T-helper 2 cell treated with Interferon-gamma antibody and Interleukin-4, amounts not matched to agents 5 μg/mL and 100 μg/mL, for 36 hours (primary cell): Measurements from ENCODE around the gene SSUH2.
"Not testable (repeated sequence)": the region's sequence is repeated elsewhere in the genome, so short reads cannot be mapped to it uniquely, and the experiment has no call there.

ENCODE experiments used
- DNase-seq: peaks from one replicate; pipeline ENCODE4 v3.0.0; 2021; ENCODE audit warnings: low spot score
- H3K27ac Mint-ChIP-seq: one replicate; pipeline ENCODE4 v1.8.0; 2021; ENCODE audit warnings: mild to moderate bottlenecking, mixed read lengths
- H3K27me3 Mint-ChIP-seq: one replicate; pipeline ENCODE4 v1.8.0; 2021; ENCODE audit warnings: low read depth, mixed read lengths
- H3K36me3 Mint-ChIP-seq: one replicate; pipeline ENCODE4 v1.8.0; 2021; ENCODE audit warnings: low read depth, mixed read lengths
- H3K4me1 Mint-ChIP-seq: one replicate; pipeline ENCODE4 v1.8.0; 2021; ENCODE audit warnings: low read depth, mixed read lengths
- H3K4me3 Mint-ChIP-seq: one replicate; pipeline ENCODE4 v1.8.0; 2022; ENCODE audit warnings: mild to moderate bottlenecking, moderate library complexity, mixed read lengths
- H3K9me3 Mint-ChIP-seq: one replicate; pipeline ENCODE4 v1.8.0; 2021; ENCODE audit warnings: mixed read lengths

Gene SSUH2

GRCh38 chr3:8667463-8668091, 23.0 kb upstream of the SSUH2 start:
- Mint-ChIP-seq H3K27me3 (peaks cover 2% of the 10 kb centered on the region), H3K4me3 (no peak overlapping the region), H3K9me3 (no peaks in the 10 kb centered on the region), H3K4me1 (no peaks in the 10 kb centered on the region), H3K27ac (no peak overlapping the region), H3K36me3 (no peaks in the 10 kb centered on the region)
- no peak for DNase-seq

DNA sequence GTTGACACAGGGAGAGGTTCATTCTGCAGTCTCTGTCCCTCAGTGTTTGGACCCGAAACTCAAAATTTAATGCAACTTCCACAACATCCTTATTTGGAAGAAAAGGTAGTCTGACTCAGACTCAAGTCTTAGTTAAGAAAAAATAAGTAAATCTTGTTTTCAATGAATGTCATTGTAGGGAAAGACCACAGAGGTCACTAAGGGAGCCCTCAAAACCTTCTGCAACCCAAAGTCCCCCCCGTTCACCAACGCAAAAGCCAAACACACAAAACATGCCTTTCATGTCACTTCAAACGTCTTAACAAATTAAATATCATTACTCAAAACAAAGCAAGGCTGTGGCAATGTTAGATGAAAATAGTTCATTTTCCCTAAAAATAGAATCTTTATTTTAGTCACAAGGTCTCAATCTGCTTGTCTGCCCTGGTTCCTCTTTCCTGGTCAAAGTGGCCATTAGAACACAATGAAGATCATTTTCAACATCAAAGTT, 20.9 kb upstream of the SSUH2 start:
- Mint-ChIP-seq H3K4me3 (no peak overlapping the region), H3K27ac (no peak overlapping the region), H3K36me3 (no peaks in the 10 kb centered on the region), H3K27me3 (peaks cover 6% of the 10 kb centered on the region), H3K4me1 (no peaks in the 10 kb centered on the region), H3K9me3 (no peaks in the 10 kb centered on the region)
- DNase-seq: no peak

- no peak overlapping the region for H3K4me3 Mint-ChIP-seq
These were observed 18.8 kb upstream of the SSUH2 start for GRCh38 chr3:8663177-8664061.

DNA sequence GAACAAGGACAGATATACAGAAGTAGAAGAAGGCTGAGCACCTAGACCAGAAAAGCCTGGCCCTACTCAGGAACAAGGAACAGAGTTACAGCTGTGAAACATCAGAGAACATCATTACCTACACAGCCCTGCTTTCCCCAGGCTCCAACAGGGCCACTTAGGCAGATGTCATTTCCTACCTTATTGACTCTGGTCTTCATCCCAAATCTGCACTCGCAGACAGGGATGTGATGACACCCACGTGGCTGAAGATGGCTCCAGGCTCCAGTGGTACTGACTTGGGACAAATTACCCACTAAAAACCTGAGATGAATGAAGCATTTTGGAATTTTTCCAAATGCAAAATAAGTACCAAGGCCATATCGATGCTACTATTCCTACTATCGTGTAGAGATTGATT, 18.0 kb upstream of the SSUH2 start:
- H3K27ac Mint-ChIP-seq: no peak overlapping the region
- DNase-seq: no peak
- no peak overlapping the region for H3K4me3 Mint-ChIP-seq
- no peaks in the 10 kb centered on the region for H3K9me3 Mint-ChIP-seq
- no peaks in the 10 kb centered on the region for H3K36me3 Mint-ChIP-seq
- H3K4me1 Mint-ChIP-seq: no peaks in the 10 kb centered on the region
- H3K27me3 Mint-ChIP-seq: peaks cover 20% of the 10 kb centered on the region

More at GRCh38 chr3:8663177-8664061, 18.8 kb upstream of the SSUH2 start:
- no peaks in the 10 kb centered on the region for H3K36me3 Mint-ChIP-seq
- no peak for DNase-seq
- H3K27me3 Mint-ChIP-seq: peaks cover 19% of the 10 kb centered on the region
- no peak overlapping the region for H3K27ac Mint-ChIP-seq
- H3K4me1 Mint-ChIP-seq: no peaks in the 10 kb centered on the region
- H3K9me3 Mint-ChIP-seq: no peaks in the 10 kb centered on the region

DNA sequence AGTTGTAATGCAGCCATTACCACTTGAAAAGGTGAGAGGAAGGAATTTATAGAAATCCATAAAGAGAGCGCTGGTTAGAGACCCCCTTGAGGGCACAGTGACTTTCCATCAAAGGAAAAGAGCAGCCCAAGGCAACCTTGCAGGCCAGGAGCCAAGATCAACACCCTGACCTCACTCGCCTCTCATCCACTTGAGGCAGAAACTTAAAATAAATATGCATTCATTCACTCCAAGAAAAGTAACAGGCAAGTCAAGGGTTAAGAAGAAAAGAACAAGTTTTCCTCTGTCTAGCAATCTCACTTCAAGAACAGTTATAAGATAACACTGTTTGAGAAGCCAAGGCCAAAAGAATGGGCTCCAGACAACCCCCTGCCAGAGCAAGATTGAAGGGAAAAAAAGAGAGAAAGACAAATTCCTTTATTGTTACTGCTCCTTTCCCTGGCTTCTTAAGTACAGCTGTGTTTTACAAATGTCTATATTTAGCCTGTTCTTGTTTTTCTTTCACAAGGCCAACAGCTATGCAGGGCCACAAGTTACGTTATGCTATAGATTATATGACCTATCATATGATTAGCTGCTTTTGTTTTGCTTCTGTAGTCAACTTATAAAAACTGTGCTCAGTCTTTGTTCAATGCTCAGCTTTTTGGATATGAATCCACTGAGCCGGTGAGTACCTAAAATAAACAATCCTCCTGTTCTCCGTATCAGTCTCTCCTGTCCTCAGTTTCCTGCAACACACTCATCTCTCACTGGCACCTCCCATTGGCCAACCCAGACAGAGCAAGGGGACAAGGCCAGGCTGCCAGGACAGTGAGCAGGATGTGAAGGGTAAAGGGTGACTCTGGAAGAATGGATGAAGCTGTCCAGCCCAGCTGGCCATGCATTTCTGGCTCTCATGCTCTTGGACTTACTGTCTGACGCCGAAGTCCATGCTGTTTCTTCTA, 15.8 kb upstream of the SSUH2 start:
- Mint-ChIP-seq H3K27me3 (peaks cover 25% of the 10 kb centered on the region), H3K9me3 (no peaks in the 10 kb centered on the region), H3K4me1 (no peaks in the 10 kb centered on the region), H3K36me3 (no peaks in the 10 kb centered on the region), H3K4me3 (no peak overlapping the region), H3K27ac (no peak overlapping the region)
- DNase-seq: no peak

DNA sequence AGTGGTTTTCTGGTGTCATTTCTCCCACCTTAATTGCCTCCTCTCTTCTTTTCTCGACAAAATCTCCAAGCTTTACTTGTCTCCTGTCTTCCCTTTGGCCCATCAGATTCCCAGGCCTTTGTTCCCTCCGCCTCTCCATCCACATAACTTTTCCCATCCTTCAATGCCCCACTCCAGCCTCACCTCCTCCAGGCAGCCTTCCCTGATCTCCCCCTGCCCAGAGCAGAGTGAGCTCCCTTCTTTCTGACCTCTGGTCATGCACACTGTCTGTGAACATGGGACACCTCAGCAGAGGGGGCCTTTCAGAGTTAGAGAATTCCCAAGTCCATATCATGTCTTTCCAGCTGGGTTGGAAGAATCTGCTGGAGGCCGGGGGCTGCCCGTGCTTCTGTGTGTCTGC, 14.6 kb upstream of the SSUH2 start:
- no peak for DNase-seq
- Mint-ChIP-seq H3K4me1 (no peaks in the 10 kb centered on the region), H3K4me3 (no peak overlapping the region), H3K9me3 (no peaks in the 10 kb centered on the region), H3K27ac (no peak overlapping the region), H3K36me3 (no peaks in the 10 kb centered on the region), H3K27me3 (peaks cover 26% of the 10 kb centered on the region)

GRCh38 chr3:8658306-8659212, 14.0 kb upstream of the SSUH2 start:
- H3K4me1 Mint-ChIP-seq: no peaks in the 10 kb centered on the region
- no peak for DNase-seq
- no peak overlapping the region for H3K4me3 Mint-ChIP-seq
- H3K36me3 Mint-ChIP-seq: no peaks in the 10 kb centered on the region
- H3K27ac Mint-ChIP-seq: no peak overlapping the region
- H3K9me3 Mint-ChIP-seq: no peaks in the 10 kb centered on the region
- H3K27me3 Mint-ChIP-seq: peaks cover 27% of the 10 kb centered on the region

- Mint-ChIP-seq H3K27me3 (peaks cover 27% of the 10 kb centered on the region), H3K9me3 (no peaks in the 10 kb centered on the region), H3K4me3 (no peak overlapping the region), H3K4me1 (no peaks in the 10 kb centered on the region), H3K27ac (no peak overlapping the region), H3K36me3 (no peaks in the 10 kb centered on the region)
- no peak for DNase-seq
These were observed 13.3 kb upstream of the SSUH2 start for GRCh38 chr3:8657804-8658305.

DNA sequence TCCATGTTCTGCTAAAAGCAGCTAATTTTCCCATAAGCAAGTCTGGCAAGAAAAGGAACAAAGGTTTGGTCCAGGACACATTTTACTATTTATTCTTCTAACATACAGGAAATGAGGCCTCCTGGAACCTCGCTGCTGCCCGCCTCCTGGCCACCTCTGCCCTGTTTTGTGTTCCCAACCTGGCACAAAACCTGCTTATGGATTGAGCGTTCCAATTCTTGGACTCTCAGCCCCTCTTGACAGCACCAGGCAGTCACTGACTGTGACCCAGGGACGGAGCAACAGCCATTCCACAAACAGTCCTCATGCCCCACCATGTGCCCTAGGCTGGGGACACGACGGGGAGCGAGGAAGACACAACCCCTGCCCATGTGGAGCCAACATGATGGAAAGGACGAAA, 11.6 kb upstream of the SSUH2 start:
- no peak overlapping the region for H3K27ac Mint-ChIP-seq
- H3K4me1 Mint-ChIP-seq: no peaks in the 10 kb centered on the region
- DNase-seq: no peak
- H3K4me3 Mint-ChIP-seq: no peak overlapping the region
- H3K27me3 Mint-ChIP-seq: peaks cover 26% of the 10 kb centered on the region
- no peaks in the 10 kb centered on the region for H3K9me3 Mint-ChIP-seq
- no peaks in the 10 kb centered on the region for H3K36me3 Mint-ChIP-seq

DNA sequence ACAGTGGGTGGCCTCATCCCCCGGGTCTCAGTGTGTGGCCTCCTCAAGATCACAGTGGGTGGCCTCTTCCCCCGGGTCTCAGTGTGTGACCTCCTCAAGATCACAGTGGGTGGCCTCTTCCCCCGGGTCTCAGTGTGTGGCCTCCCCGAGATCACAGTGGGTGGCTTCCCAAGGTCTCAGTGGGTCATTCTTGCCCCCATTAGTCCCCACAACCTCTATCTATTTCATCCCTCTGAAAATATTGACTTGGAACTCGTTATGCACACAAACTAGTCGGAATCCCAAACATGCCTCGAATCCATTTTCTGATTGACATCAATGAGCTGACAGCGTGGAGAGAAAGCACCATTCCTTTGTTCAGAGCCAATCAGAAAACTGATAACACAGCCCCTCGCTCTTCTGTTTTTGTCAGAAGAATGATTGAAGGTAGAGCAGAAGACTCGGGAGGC, 10.8 kb upstream of the SSUH2 start:
- no peak overlapping the region for H3K27ac Mint-ChIP-seq
- no peaks in the 10 kb centered on the region for H3K9me3 Mint-ChIP-seq
- no peaks in the 10 kb centered on the region for H3K4me1 Mint-ChIP-seq
- no peak overlapping the region for H3K4me3 Mint-ChIP-seq
- DNase-seq: no peak
- no peaks in the 10 kb centered on the region for H3K36me3 Mint-ChIP-seq
- H3K27me3 Mint-ChIP-seq: peaks cover 23% of the 10 kb centered on the region

DNA sequence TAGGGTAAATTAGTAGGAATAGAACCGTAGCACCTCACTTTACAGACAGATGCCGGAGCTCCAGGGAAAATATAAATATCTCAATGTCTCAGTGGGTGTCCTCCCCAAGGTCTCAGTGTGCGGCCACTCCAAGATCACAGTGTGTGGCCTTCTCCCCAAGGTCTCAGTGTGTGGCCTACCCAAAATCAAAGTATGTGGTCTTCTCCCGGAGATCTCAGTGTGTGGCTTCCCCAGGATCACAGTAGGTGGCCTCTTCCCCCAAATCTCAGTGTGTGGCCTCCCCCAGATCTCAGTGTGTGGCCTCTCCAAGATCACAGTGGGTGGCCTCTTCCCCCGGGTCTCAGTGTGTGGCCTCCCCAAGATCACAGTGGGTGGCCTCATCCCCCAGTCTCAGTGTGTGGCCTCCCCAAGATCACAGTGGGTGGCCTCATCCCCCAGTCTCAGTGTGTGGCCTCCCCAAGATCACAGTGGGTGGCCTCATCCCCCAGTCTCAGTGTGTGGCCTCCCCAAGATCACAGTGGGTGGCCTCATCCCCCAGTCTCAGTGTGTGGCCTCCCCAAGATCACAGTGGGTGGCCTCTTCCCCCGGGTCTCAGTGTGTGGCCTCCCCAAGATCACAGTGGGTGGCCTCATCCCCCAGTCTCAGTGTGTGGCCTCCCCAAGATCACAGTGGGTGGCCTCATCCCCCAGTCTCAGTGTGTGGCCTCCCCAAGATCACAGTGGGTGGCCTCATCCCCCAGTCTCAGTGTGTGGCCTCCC, 10.2 kb upstream of the SSUH2 start:
- H3K9me3 Mint-ChIP-seq, H3K27ac Mint-ChIP-seq, H3K4me3 Mint-ChIP-seq, H3K4me1 Mint-ChIP-seq, DNase-seq, H3K36me3 Mint-ChIP-seq: not testable (repeated sequence)
- H3K27me3 Mint-ChIP-seq: peaks cover 21% of the 10 kb centered on the region

DNA sequence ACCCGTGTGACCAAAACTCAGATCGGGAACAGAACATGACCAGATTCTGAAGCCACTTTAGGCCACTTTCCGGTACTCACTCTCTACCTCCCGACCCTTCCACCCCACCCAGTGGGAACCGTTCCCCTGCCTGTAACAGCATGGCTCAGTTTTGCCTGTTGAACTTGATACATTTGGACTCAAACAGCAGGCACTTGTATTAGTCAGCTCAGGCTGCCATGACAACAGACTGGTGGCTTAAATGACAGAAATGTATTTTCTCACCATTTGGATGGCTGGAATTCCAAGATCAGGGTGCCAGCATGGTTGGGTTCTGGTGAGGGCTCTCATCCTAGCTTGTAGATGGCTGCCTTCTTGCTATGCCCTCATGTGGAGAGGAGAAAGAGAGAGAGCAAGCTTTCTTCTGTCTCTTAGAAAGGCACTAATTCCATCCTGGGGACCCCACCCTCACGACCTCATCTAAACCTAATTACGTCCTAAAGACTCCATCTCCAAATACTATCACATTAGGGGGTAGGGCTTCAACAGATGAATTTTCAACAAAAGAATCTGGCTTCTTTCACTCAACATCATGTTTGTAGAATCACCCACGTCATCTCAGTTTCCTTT, 9.3 kb upstream of the SSUH2 start:
- H3K36me3 Mint-ChIP-seq: no peaks in the 10 kb centered on the region
- H3K9me3 Mint-ChIP-seq: no peaks in the 10 kb centered on the region
- DNase-seq: no peak
- no peak overlapping the region for H3K27ac Mint-ChIP-seq
- no peak overlapping the region for H3K4me3 Mint-ChIP-seq
- no peaks in the 10 kb centered on the region for H3K4me1 Mint-ChIP-seq
- peaks cover 14% of the 10 kb centered on the region for H3K27me3 Mint-ChIP-seq
